Parathyroid adenoma (tissue), 2 donors: Measurements from ENCODE around the gene KMT2C.

Experiments
- H2AFZ ChIP-seq: fragments of 300-600 bp; sonication (generic); one replicate; pipeline ENCODE4 v1.7.0; 2017; ENCODE audit warnings: antibody characterized with exemption, mild to moderate bottlenecking
- H3K27ac ChIP-seq: fragments of 300-600 bp; sonication (generic); one replicate; pipeline ENCODE4 v1.7.0; 2017
- H3K27me3 ChIP-seq: fragments of 300-600 bp; sonication (generic); one replicate; pipeline ENCODE4 v1.7.0; 2017; ENCODE audit warnings: low read length; ENCODE audit not compliant: control insufficient read depth, insufficient read depth
- H3K36me3 ChIP-seq: fragments of 300-600 bp; sonication (generic); one replicate; pipeline ENCODE4 v1.7.0; 2017; ENCODE audit warnings: low read length; ENCODE audit not compliant: control insufficient read depth, insufficient read depth
- H3K4me1 ChIP-seq: fragments of 300-600 bp; sonication (generic); one replicate; pipeline ENCODE4 v1.7.0; 2017; ENCODE audit warnings: control low read depth
- H3K4me2 ChIP-seq: fragments of 300-600 bp; sonication (generic); one replicate; pipeline ENCODE4 v1.7.0; 2017; ENCODE audit warnings: low read length
- H3K4me3 ChIP-seq: fragments of 300-600 bp; sonication (generic); one replicate; pipeline ENCODE4 v1.7.0; 2017; ENCODE audit warnings: low read depth, low read length
- H3K79me2 ChIP-seq: fragments of 300-600 bp; sonication (generic); one replicate; pipeline ENCODE4 v1.7.0; 2017; ENCODE audit warnings: control low read depth
- H3K9ac ChIP-seq: fragments of 300-600 bp; sonication (generic); one replicate; pipeline ENCODE4 v1.7.0; 2017; ENCODE audit warnings: mild to moderate bottlenecking
- H3K9me3 ChIP-seq: fragments of 300-600 bp; sonication (generic); one replicate; pipeline ENCODE4 v1.7.0; 2017; ENCODE audit warnings: low read length; ENCODE audit not compliant: control insufficient read depth
- CTCF ChIP-seq: fragments of 300-600 bp; sonication (generic); IDR thresholded peaks from one replicate; pipeline ENCODE4 v1.7.0; 2017; ENCODE audit warnings: antibody characterized with exemption, mild to moderate bottlenecking
- donor health status: primary hyperparathyroidism.

KMT2C gene

GRCh38 chr7:152108359-152108758 lies 327.4 kb downstream of the KMT2C start:
- no peaks in the 10 kb centered on the region for H3K36me3 ChIP-seq
- H2AFZ ChIP-seq: no peak overlapping the region
- no peaks in the 10 kb centered on the region for H3K9me3 ChIP-seq
- no peaks in the 10 kb centered on the region for H3K27me3 ChIP-seq
- H3K4me2 ChIP-seq: no peak overlapping the region
- no peak overlapping the region for H3K27ac ChIP-seq
- no peaks in the 10 kb centered on the region for H3K79me2 ChIP-seq
- no peak for TF ChIP-seq CTCF
- no peaks in the 10 kb centered on the region for H3K4me1 ChIP-seq
- no peak overlapping the region for H3K9ac ChIP-seq
- H3K4me3 ChIP-seq: no peak overlapping the region

GRCh38 chr7:152107945-152108344 lies 327.9 kb downstream of the KMT2C start:
- Histone ChIP-seq H3K79me2 (no peaks in the 10 kb centered on the region), H3K27ac (no peak overlapping the region), H2AFZ (no peak overlapping the region), H3K9me3 (no peaks in the 10 kb centered on the region), H3K4me1 (no peaks in the 10 kb centered on the region), H3K9ac (no peak overlapping the region), H3K36me3 (no peaks in the 10 kb centered on the region), H3K27me3 (no peaks in the 10 kb centered on the region), H3K4me2 (no peak overlapping the region), H3K4me3 (no peak overlapping the region)
- no peak for TF ChIP-seq CTCF

DNA sequence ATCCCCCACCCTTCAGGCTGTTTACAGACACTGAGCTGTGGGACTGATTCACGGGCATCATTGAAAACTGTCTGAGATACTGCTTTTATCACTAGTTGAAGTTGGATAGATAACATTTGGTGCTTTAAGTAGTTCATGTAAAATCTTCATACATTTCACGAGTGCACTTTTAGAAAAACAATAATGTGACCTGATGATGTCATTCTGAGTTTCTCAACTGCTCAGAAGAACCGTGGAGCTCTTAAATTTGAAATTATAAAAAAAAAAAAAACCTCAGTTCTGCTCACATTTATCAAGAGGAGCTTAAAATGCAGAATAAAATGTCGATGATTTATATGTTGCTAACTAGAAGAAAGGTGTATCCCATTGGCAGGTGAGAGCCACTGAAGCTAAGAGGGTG lies 328.8 kb downstream of the KMT2C start:
- no peak for TF ChIP-seq CTCF
- H3K36me3 ChIP-seq: no peaks in the 10 kb centered on the region
- no peaks in the 10 kb centered on the region for H3K27me3 ChIP-seq
- no peak overlapping the region for H3K27ac ChIP-seq
- H2AFZ ChIP-seq: no peak overlapping the region
- H3K4me3 ChIP-seq: no peak overlapping the region
- H3K4me2 ChIP-seq: no peak overlapping the region
- H3K79me2 ChIP-seq: no peaks in the 10 kb centered on the region
- no peaks in the 10 kb centered on the region for H3K9me3 ChIP-seq
- H3K4me1 ChIP-seq: no peaks in the 10 kb centered on the region
- no peak overlapping the region for H3K9ac ChIP-seq

DNA sequence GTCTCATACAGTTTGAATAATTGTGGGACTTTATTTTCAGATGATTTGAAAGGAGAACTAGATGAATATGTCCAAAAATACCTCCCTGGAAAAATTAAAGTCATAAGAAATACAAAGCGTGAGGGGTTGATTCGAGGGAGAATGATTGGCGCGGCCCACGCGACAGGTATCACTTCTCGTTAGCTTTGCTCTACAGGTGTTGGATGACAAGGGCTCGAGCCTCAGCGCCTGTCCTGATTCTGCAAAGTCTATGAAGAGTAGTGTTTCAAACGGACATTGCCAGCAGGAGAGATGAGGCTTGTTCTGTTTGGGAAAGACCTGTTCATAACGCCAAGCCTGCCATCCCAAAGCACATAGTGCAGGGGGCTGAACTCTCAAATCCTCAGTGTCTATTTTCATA lies 330.6 kb downstream of the KMT2C start:
- no peak overlapping the region for H3K4me2 ChIP-seq
- H3K27me3 ChIP-seq: no peaks in the 10 kb centered on the region
- no peaks in the 10 kb centered on the region for H3K79me2 ChIP-seq
- H3K4me3 ChIP-seq: no peak overlapping the region
- H3K9me3 ChIP-seq: no peaks in the 10 kb centered on the region
- no peak for TF ChIP-seq CTCF
- peaks cover 8% of the 10 kb centered on the region for H3K4me1 ChIP-seq
- no peak overlapping the region for H3K27ac ChIP-seq
- no peaks in the 10 kb centered on the region for H3K36me3 ChIP-seq
- H3K9ac ChIP-seq: no peak overlapping the region
- no peak overlapping the region for H2AFZ ChIP-seq

- peaks cover 8% of the 10 kb centered on the region for H3K4me1 ChIP-seq
- no peak for TF ChIP-seq CTCF
- H3K27ac ChIP-seq: no peak overlapping the region
- no peaks in the 10 kb centered on the region for H3K9me3 ChIP-seq
- no peak overlapping the region for H3K4me3 ChIP-seq
- no peak overlapping the region for H3K4me2 ChIP-seq
- no peak overlapping the region for H2AFZ ChIP-seq
- H3K79me2 ChIP-seq: no peaks in the 10 kb centered on the region
- no peaks in the 10 kb centered on the region for H3K27me3 ChIP-seq
- H3K9ac ChIP-seq: no peak overlapping the region
- no peaks in the 10 kb centered on the region for H3K36me3 ChIP-seq
Observed at GRCh38 chr7:152103691-152104090, 332.1 kb downstream of the KMT2C start.
